GM18517 (cell line): ENCODE data around the gene PDLIM5.
"Not testable (repeated sequence)": the region's sequence is repeated elsewhere in the genome, so short reads cannot be mapped to it uniquely, and the experiment has no call there.

Experiments used
- ATAC-seq: cut with Tn5 transposase; IDR thresholded peaks from one replicate; pipeline ENCODE4 v1.9.1; 2021; ENCODE audit warnings: mild to moderate bottlenecking, moderate library complexity; ENCODE audit not compliant: unreplicated experiment

Gene PDLIM5

GRCh38 chr4:94639298-94639697 lies 187.6 kb downstream of the PDLIM5 start:
- ATAC-seq: no peak

- no peak for ATAC-seq
Observed at GRCh38 chr4:94640151-94640550, 188.4 kb downstream of the PDLIM5 start.

GRCh38 chr4:94641702-94642560 lies 190.2 kb downstream of the PDLIM5 start:
- no peak for ATAC-seq

GRCh38 chr4:94642561-94642866 lies 190.8 kb downstream of the PDLIM5 start:
- no peak for ATAC-seq

- ATAC-seq: no peak
Observed at GRCh38 chr4:94648699-94649098, 197.0 kb downstream of the PDLIM5 start.

- ATAC-seq: no peak
Observed at GRCh38 chr4:94649381-94650133, 197.8 kb downstream of the PDLIM5 start.

GRCh38 chr4:94650134-94650495 lies 198.4 kb downstream of the PDLIM5 start:
- no peak for ATAC-seq

- no peak for ATAC-seq
Observed at GRCh38 chr4:94650690-94651089, 198.9 kb downstream of the PDLIM5 start.

GRCh38 chr4:94653095-94653649 lies 201.4 kb downstream of the PDLIM5 start:
- ATAC-seq: no peak

GRCh38 chr4:94653984-94654609 lies 202.4 kb downstream of the PDLIM5 start:
- ATAC-seq: no peak

GRCh38 chr4:94654714-94655113 lies 203.0 kb downstream of the PDLIM5 start:
- ATAC-seq: no peak

- no peak for ATAC-seq
Observed at GRCh38 chr4:94660614-94661013, 208.9 kb downstream of the PDLIM5 start.

GRCh38 chr4:94665021-94665420 lies 213.3 kb downstream of the PDLIM5 start:
- not testable (repeated sequence) for ATAC-seq

- no peak for ATAC-seq
Observed at GRCh38 chr4:94665500-94666404, 214.0 kb downstream of the PDLIM5 start.

GRCh38 chr4:94668724-94669123 lies 217.0 kb downstream of the PDLIM5 start:
- ATAC-seq: no peak

GRCh38 chr4:94669672-94670664 lies 218.2 kb downstream of the PDLIM5 start:
- ATAC-seq: no peak

GRCh38 chr4:94671113-94671512 lies 219.4 kb downstream of the PDLIM5 start:
- ATAC-seq: no peak

GRCh38 chr4:94673961-94674360 lies 222.2 kb downstream of the PDLIM5 start:
- no peak for ATAC-seq

GRCh38 chr4:94676970-94677369 lies 225.2 kb downstream of the PDLIM5 start:
- ATAC-seq: no peak
